Stimulated activated CD8-positive, alpha-beta memory T cell treated with anti-CD3 and anti-CD28 coated beads, Interleukin-7, amount 100 ng/mL, for 48 hours (primary cell): ENCODE results near the gene ANTXR1.

Experiments used
- DNase-seq, 2 donors: peaks; one replicate each; pipeline ENCODE4 v3.0.0-alpha.2; 2020; ENCODE audit warnings: low read depth in 1 of 2; ENCODE audit errors: extremely low read depth in 1 of 2

The ANTXR1 gene

DNA sequence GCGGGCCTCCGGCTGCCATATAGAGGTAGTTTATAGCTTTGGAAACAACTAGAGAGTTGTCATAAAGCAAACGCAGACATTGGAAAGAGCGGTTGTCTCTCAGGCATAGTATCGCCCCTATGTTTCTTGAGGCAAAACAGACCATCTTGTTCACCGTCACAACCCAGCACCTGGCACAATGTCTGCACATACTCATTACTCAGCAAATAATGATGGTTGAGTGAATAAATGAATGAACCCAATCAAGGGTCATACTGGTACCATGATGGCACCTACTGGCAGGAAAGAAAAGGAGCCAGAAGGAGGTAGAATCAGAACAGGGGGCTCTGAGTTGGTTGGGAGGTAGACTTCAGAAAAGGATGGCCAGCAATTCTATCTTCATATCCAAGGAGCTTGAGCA, 118.5 kb downstream of the ANTXR1 start:
- DNase-seq: no peak

DNA sequence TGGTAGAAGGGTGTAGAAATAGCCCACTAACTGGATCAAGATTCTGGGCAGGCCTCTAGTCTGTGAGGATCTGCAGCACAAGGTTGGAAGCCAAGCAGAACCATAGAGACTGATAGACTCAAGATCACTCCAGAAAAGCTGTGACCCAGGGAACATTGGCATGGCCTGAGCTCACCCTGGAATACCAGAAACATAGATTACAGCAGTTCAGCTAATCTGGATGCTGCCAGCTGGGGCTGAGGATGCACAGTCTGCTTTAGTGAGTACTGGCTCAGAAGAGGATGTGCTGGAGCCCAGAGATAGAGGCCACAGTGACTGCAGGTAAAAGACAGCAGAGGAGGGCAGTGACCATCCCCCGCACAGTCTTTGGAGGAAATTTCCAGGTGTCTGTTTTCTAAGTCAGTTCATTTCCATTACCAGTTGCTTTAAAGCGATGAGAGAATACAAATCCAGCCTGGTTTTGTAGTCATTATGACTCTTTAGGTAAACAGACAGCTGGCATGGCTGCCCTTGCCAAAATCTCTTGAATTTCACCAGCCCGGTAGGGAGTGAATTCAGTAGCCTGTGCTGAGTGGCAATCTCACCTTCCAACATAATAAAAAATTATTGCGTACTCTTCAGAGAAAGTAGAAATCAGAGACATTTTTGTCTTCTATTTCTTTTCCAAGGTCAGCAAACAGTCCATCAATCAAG, 119.2 kb downstream of the ANTXR1 start:
- no peak for DNase-seq

DNA sequence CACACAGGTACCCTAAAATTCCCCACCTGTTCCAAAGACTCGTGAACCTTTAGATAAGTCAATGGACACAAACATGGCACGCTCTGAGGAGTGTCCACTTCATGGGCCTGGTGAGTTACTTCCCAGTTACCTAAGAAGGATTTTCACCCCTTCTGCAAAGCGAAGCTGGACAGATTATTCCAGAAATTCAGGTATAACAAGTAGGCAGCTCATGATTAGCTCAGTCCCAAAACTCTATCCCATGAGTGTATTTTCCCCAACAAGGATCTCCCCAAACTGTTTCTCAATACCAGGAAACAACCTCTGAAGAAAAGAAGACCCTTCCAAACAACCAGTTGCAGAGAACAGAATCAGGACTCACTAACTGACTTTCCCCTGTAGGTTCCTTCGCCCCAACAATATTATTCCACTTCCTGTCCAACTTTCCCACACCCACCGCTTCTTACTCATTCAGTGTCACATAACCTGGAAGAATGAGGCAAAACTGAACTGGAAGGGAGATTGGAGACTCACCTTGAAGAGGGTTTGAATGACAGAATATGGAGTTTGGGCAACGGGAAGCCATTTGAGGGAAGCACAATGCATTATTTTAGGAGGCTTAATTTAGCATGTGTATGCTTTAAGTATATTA, 120.1 kb downstream of the ANTXR1 start:
- no peak for DNase-seq

DNA sequence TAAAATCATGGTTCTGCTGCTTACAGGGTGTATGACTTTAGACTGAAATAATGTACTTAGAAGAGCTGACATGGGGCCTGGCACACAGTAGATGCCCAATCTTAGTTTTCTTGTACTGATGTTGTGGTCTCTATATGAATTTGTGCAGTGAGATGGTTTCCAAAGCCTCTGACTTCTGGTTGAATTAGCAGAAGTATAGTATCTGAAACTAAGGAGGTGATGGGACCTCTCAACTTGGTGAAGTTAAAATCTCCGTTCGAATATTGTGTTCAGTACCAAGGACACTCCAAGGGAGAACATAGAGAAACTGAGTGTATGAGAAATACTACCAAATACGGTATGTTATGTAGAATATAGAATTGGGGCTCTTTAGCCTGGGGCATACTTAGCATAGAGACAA, 120.9 kb downstream of the ANTXR1 start:
- DNase-seq: no peak

DNA sequence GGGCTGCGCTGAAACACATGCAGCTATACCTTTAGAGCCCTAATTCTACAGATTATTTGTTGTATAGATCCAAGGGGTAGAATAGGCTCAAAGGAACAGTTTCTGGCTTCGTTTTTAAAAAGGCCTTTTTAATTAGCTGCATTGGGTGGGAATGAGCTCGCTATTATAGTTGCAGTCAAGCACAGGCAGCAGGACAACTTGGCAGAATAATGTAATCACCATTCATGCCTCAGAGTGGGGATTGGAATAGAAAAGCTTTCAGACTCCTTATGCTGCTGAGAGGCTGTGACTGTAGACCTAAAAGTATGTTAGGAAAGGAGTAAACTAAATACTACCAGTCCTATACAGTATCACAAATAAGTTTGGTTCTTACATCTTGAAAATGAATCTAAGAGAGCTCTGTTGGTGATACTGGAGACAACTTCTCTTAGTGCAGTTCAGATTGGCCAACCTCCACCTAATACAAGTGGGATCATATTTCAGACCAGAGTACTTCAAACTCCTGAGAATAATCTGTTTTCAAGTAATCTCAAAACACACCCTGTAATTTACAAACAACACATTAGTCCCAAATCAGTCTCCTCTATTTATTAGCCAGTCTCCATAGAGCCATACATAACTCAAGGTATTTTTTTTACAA, 121.4 kb downstream of the ANTXR1 start:
- DNase-seq: no peak

DNA sequence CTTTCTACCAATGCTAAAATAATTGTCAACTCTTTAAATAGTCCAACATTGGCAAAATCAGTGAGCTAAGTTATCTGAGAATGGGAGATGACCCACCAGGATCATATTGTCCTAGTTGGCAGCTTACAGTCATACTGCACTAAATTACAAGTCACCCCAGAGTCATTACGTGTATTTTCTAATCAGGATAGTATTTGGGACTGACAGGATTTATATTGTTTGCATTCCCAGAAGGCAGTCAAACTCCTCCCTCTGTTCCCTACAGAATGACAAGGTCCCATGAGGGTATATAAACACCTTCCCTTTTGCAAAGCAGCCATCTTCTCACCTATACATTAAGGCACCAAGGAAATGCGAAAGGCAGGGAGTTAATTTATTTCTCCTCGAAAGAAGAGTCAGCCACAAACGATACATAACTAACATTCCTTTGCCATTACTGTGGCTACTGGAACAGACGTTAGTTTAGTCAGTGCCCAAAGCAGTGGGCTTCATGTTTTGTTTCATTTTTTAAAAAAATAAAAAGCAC, 125.3 kb downstream of the ANTXR1 start:
- no peak for DNase-seq

DNA sequence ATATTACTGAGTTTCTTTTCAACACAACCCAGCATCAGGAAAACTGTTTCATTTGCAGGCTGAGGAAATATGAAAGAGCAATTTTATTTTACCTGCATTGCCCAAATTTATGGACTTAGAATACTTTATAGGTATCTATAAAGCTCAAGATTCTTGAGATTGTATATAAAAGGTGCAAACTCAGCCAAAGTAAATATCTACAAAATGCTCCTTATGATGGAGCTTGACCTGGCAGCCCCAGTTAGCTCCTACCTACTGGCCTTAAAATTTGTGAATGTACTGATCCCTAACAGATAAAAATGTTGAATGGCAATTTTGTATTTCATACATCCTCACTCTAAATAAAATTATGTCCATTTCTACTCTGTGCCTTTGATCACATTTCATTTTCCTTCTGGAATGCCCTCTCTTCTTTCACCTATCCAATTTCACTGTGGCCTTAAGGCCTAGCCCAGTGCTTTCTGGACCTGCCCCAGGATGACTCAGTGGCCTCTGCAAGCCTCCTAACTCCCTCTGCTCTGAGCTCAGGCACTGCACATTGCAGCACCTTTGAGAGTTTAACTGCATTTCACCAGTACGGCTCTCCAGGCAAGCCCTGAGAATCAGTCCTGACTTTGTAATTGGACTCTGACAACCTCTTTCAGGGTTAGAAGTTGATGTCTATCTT, 125.9 kb downstream of the ANTXR1 start:
- DNase-seq: no peak

DNA sequence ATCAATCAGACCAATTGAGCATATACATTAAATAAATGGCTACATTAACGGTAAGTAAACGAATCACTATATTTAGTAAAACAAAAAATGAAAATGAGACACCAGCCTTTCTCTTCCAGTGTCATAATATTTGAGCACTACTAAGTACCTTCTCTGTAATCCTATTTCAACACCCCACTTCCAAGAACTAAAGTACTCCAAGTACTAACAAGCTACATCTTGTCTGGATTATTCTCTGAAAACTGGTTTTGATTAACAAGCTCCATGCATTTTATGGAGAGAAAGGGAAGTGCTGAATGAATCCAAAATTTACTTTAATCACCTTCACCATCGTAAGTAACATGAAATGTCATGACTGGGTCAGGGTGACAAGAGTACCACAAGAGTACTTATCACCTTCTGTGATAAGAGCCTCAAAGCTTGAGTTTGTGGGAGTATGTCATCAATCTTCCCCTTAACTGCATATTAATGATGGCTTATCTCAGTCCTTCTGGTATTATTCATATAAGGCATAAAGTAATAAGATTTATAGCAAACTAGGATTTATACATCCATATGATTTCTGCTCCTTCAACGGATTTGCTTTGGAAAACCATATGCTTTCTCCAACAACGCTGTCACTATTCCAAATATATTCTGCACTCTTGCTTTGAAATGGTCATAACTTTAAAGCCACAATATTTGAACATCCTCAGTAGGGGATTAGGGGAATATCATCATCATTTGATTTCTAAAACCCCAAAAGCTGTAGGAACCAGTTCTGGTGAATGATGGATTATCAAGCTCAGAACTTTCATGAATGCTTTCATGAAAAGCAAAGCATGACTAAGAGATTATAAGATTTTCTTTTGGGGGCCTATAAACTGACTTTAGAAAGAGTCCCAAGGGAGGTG, 127.0 kb downstream of the ANTXR1 start:
- DNase-seq: no peak

DNA sequence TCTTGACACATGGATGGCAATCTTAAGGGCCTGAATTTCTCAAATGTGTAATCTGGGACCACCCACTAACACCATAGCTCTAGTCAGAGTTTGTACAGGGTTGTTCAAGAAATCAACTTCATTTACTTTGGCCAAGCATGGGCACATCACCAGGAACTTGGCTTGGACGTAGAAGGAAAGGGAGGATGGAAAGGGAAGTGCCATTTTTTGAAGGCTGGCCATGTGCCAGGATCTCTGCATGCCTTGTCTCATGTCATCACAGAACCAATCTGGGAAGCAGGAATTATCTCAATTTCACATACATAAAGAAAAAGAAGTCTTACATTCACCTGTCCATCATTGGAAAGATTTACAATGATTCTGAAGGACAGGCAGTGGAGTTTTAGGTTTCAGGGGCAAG, 128.1 kb downstream of the ANTXR1 start:
- no peak for DNase-seq

DNA sequence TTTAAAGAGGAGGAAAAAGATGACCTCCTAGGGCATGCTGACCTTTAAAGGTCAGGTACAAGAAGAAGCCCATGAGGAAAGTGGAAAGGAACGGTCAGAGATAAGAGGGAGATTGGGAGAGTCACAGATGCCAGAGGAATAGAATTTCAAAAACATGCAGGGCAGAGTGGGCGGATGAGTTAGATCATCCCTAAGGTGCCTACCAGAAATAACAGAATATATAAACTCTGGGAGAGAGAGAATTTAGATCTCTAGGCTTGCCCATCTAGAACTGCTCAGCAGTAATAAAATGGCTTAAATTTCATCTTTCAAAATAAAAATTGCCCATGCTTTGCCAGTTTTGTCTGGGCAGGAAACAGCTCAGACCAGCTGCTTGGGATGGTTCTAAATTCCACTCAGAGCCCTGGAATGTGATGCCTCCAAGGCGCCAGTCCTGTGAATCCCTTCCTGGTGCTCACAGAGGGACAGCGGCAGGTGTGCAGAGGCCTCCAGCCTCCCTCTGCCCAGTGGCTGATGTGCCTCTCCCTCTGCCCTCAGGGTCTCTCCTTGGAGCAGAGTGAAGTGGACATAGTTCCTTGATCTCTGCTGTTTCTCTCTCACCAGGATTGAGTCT, 130.9 kb downstream of the ANTXR1 start:
- DNase-seq: no peak

DNA sequence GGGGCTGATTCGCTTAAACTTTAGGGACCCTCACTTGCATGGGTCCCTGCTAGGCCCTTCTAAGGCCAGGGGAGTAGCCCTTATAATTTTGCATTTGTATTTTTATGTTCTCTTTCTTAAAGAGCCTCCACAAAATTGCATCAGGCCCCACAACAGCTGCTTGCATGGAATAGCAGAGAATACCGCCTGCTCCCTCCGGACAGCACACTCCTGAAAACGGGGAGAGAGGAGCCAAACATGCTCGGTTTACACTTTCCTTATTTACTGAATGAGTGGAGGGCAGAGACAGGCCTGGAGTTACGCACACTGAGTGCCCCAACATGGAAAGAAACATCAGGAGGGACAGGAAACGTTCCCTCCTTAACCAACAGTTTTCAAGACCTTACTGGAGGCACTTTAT, 132.2 kb downstream of the ANTXR1 start:
- DNase-seq: no peak

DNA sequence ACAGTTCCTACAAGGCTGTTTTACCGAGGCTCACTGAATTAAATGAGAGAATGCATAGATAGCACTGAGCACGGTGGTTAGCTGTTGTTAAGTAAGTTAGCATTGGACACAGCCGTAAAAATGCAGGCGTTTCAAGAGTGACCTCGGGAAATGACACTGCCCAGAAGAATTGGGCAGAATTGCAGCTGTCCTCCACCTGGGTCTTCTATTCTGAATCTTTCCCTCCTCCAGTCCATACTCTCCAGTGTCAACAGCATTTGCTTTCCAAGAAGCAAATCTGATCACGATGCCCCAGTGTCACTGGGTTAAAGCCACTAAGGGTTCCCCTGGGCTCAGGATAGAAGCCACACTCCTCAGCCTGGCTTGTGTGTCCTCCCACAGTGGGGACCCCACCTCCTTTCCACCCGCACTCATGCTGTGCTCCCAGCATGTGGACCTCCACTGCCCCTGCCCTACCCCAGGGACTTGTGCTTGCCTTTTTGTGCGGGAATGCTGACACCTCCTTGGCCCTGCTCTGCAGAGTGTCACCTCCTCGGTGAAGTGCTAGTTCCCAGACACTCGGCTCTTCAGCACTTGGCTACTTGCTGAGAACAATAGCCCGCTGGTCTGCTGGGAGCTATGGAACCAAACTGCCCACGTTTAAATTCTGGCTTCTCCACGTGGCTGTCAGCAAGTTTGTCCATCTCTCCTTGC, 135.0 kb downstream of the ANTXR1 start:
- DNase-seq: no peak

DNA sequence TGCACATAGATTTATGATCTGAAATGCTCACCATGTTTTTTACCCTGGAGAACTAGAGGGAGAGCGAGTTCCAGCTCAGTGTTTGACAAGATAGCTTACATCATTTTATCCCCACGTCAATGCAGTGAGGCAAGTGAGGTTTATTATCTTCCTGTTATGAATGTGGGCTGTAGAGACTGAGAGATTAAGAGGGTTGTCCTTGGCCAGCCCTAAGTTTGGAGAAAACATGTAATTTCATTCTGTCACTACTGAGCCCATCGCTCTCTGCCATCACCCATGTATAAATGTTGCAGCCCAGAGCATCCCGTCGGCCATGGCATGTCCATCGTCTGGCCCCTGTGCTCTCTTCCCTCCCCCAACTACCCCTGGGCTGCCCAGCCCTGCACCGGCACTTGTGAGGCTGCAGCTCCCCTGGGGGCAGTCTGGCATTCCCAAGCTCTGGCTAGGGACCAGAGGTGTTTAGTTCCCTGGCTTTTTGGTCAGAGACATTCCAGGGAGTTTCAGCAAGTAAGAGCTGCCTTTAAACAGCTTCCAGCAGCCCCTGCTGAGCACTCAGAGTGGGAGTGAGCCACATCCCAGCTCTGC, 136.7 kb downstream of the ANTXR1 start:
- DNase-seq: no peak

DNA sequence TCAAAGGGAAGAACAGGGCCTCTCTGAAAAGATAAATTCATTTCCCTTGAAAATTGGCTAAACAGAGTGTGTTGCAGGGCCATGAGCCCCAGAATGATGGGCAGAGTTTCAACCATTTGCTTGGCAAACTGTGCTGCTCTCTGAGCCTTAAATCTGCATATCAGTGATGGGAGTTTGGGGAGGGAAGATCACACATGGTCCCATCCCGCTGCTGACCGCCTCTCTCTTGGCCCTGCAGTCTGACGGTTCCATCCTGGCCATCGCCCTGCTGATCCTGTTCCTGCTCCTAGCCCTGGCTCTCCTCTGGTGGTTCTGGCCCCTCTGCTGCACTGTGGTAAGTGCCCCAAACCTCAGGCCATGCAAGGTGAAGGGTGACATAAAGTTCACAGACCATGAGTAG, 139.0 kb downstream of the ANTXR1 start:
- DNase-seq: no peak

DNA sequence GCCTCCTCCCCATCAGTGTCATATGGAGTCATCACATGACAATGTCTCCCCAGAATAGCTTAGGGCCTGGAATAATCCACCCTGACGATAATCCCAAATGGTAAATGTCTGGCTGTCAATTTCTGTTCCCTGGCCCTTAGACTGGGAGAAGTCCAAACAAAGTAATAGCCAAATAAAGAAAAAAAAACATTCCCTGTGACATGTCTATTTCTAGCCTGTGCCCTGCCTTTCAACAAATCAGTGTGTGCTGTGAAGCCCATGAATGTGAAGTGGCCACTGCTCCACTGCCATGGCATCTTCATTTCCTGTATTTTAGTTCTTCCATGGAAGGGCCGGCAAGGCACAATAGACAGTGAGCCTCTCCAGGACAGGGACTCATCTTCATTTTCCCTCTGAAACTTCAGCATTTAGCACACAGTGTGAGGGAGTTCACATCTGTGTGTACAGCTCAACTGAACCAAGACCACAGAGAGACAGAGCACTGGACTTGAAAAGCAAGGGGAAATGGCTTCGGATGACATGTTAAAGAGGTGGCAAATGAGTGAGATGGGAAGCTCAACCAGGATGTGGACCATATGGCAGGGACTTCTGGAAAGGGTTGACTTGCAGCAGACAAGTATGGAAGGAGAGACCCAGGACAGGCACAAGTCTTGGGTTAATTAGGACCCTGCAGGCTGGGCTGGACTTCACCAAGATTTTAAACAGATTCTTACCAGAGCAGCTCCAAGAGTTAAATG, 140.0 kb downstream of the ANTXR1 start:
- DNase-seq: no peak

DNA sequence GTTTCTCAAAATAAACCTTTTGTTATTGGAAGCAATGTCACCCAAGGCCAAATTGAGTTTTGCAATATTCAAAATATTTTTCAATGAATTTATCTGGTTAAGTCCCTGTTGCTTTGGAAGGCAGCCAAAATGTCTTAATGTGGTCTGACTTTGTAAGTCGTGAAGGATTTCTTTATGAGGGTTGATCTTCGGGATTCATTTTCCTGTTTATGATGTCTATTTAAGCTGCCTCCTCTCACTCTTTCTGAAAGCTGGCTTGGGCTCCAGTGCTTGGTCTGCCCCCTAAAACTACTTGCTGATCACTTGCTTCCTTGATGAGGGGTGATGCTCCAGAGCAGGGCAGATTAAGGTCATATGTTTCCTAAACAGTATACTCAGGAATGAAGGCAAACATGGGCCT, 141.1 kb downstream of the ANTXR1 start:
- no peak for DNase-seq

DNA sequence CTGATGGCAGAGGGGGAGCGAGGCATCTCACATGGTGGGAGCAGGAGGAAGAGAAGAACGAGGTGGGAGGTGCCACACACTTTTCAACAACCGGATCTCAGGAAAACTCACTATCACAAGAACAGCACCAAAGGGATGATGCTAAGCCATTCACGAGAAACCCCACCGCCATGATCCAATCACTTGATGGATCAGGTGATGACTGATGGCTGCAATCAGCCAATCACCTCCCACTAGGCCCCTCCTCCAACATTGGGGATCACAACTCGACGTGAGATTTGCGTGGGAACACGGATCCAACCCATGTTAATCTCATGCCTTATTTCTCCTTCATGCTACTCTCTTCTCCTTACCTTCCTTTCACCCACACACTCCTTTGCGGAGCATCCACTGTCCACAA, 143.6 kb downstream of the ANTXR1 start:
- no peak for DNase-seq

DNA sequence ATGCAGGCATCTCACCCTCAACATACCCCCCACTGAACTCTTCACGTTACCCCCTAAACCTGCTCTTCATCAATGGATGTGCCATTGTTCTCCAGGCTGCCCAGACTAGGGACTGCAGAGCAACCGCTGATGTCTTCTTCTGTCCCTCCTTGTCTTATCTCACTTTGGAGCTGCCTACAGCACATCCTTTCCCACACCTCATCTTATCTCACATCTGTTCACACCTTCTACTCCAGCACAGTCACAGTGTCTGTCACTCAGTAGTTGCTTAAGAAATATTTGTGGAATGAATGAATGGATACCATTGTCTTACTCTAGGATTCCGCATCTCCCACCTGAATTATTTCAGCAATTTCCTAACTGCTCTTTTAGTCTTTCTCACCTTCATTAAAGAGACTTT, 144.5 kb downstream of the ANTXR1 start:
- no peak for DNase-seq

DNA sequence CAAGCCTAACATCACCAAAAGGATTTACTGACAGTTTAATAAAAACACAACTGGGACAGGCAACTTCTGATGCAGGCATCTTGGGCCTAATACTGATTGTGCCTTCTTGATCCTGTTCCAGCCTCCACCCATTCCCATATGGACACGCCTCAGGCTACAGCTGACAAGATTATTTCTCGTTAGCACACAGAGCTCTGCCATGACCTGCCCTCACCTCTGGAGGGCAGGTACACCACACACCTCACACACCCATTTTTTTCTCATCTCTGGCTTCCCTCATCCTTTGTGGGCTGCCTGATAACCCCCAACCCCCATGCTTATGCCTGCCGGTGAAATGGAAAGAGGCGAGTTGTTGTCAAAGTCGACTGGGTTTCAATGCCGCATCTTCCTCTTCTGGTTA, 147.0 kb downstream of the ANTXR1 start:
- DNase-seq: no peak
